MG63 (cell line): ENCODE results near the gene SLC22A12. TPM values are rescaled to one million over a fixed set of nuclear protein-coding genes. Genes with fewer than 3 reads are reported as not detected.

Experiments
- DNase-seq: peaks from one replicate; pipeline ENCODE4 v3.0.0-alpha.2; 2020
- H3K27me3 ChIP-seq: fragments of 250-450 bp; sonication (Bioruptor Pico); 2 replicates; pipeline ENCODE4 v1.5.1; 2020; ENCODE audit warnings: mild to moderate bottlenecking, moderate library complexity
- H3K36me3 ChIP-seq: fragments of 250-450 bp; sonication (Bioruptor Pico); 2 replicates; pipeline ENCODE4 v1.5.1; 2020; ENCODE audit warnings: mild to moderate bottlenecking, moderate library complexity
- H3K4me3 ChIP-seq: fragments of 250-450 bp; sonication (Bioruptor Pico); 2 replicates; pipeline ENCODE4 v1.5.1; 2020; ENCODE audit warnings: mild to moderate bottlenecking, moderate library complexity
- H3K9me3 ChIP-seq: fragments of 250-450 bp; sonication (Bioruptor Pico); 2 replicates; pipeline ENCODE4 v1.5.1; 2020; ENCODE audit warnings: mild to moderate bottlenecking, moderate library complexity
- total RNA-seq: library from RNA; depleted of rRNA; stranded (reverse); fragments of >200 nt; shearing (Covaris generic); gene quantifications from 2 replicates; pipeline ENCODE4 v1.2.3, GENCODE V29; 2014; ENCODE audit warnings: low replicate concordance; rRNA removed

SLC22A12 gene
- total RNA-seq, result not detected in 2 replicates

DNA sequence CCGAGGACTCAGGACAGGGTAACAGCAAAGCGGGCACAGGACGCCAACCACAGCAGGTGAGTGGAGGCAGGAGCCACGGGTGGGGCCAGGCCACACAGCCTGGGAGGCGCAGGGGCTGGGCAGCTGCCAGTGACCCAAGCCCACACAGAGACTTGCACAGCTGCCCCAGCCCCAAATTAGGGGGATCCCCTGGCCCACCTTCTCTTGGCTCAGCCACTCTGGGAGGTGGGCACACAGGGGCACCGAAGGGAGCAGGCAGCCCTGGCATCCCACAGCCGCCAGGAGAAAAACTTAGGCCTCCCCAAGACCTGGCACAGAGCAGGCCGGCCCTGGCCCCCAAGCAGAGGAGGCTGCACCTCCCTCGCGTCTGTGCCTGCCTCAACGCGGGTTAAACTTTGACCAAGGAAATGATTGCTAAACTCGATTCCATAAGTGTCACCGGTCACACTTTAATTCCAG is at the start of gene SLC22A12:
SLC22A12 (plus strand) TSS at position 458 of the 459 bp plus-strand sequence. CDS start 337 bp downstream, outside the sequence.
- no peak within 1 kb of the TSS for H3K4me3 ChIP-seq
- no peak for DNase-seq
- no peaks in the 10 kb centered on the region for H3K36me3 ChIP-seq
- H3K9me3 ChIP-seq, result peaks cover 12% of the 10 kb centered on the region
- H3K27me3 ChIP-seq, result no peaks in the 10 kb centered on the region

DNA sequence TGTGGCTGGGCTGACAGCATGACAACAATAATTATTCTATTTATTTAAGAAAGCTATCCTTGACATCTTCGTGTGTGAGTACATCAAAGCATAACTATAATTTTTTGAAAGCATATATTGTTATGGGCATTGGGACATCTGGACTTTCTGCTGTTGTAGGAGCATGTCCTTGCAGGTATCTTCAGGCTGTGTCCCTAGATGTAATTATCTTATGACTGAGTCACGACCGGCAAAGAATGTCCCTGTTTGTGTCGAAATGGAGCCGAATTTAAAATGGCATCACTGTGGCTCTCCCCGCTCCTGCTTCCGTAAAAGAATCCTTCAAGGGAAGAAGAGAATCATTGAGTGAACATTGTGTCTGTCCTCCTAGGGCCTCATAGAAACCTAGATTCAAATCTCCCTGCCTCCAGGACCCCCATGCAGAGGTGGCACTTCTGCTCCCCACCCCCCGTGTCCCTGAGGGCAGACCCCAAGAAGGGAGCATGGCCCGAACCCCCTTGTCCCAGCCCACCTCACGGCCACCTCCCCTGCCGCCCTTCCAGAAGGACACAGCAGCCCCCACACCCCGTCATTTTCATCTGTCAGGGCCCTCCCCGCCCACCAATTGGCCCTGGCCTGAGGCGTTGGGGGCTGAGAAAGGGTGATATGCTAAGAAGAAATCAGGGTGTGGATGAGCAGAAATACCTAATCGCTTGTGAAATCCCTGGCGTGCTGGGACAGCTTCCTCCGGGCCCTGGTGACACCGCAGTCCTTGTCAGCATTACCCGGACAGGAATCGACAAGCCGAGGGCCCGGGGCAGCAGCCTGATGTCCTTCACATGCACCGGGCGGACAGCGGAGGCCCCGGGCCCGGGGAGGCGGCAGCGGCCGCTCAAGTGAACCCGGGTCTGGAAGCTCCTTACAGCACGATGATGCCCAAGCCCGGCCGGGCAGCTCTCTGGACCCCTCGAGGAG is 48.6 kb upstream of the SLC22A12 start:
- no peaks in the 10 kb centered on the region for H3K9me3 ChIP-seq
- no peak overlapping the region for H3K4me3 ChIP-seq
- H3K27me3 ChIP-seq, result no peaks in the 10 kb centered on the region
- no peak for DNase-seq
- no peaks in the 10 kb centered on the region for H3K36me3 ChIP-seq

DNA sequence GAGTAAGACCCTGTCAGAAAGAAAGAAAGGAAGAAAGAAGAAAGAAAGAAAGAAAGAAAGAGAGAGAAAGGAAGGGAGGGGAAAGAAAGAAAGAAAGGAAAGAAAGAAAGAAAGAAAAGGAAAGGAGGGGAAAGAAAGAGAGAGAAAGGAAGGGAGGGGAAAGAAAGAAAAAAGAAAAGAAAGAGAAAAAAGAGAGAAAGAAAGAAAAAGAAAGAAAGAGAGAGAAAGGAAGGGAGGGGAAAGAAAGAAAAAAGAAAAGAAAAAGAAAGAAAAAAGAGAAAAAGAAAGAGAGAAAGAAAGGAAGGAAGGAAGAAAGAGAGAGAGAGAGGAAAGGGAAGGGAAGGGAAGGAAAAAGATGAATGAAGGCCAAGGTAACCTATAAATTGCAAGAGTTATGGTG is 47.2 kb upstream of the SLC22A12 start:
- Histone ChIP-seq H3K36me3 (no peaks in the 10 kb centered on the region), H3K4me3 (no peak overlapping the region), H3K9me3 (no peaks in the 10 kb centered on the region), H3K27me3 (no peaks in the 10 kb centered on the region)
- no peak for DNase-seq

GRCh38 chr11:64544616-64545296 is 46.3 kb upstream of the SLC22A12 start:
- H3K36me3 ChIP-seq, result no peaks in the 10 kb centered on the region
- no peak for DNase-seq
- no peaks in the 10 kb centered on the region for H3K27me3 ChIP-seq
- H3K9me3 ChIP-seq, result no peaks in the 10 kb centered on the region
- no peak overlapping the region for H3K4me3 ChIP-seq

DNA sequence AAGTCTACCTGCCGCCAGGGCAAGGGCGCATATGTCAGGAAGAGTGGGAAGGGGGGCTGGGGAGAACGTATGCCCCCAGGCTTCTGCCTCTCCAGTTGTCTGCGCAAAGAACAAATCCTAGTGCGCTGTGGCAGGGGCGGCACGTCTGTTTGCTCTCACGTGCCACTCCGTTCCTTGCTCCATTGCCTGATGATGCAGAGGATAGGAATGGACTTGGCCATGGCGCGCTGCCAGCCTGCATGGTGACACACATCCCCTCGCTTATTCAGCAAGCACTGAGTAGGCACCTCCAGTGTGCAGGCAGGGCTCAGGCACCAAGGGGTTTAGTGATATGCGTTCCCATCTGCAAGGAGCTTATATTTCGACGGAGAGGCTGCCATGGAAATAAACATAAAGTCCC is 45.4 kb upstream of the SLC22A12 start:
- Histone ChIP-seq H3K9me3 (no peaks in the 10 kb centered on the region), H3K36me3 (no peaks in the 10 kb centered on the region), H3K27me3 (no peaks in the 10 kb centered on the region), H3K4me3 (no peak overlapping the region)
- DNase-seq, result peak; percentile 67

DNA sequence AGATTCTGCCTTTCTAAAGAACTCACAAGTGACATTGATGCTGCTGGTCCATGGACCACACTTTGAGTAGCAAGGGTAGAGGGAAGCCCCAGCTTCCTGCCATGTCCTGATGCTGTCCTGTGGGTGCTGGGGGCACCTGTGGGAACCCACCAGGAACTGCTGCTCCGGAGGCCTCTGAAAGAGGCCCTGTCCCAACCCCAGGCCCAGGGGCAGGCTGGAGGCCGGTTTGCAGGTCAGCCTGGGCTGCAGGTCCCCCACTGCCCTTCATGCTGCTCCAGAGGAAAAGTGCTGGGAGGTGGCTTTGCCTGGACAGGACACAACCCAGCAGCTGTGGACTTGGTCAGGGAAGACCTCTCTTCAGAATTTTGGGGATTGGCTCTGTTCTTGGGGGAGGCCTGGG is 44.8 kb upstream of the SLC22A12 start:
- H3K4me3 ChIP-seq, result no peak overlapping the region

DNA sequence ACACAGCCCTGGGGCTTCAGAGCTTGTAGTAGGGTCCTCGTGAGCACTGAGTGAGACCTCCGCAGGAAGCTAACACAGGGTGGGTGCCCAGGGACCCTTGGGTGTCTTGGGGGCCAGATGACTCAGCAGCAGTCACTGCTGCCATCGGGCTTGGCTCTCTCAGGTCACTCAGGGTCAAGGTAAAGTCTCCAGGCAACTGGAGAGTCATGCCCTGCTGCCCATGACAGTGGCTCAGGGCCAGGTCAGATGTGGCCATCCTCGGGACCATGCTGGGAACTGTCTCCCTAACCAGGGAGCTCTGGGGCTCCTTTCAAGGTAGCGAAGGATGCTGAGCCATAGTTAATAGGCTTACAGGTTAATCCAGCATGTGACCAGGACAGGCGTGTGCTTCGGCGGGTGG is 44.4 kb upstream of the SLC22A12 start:
- no peaks in the 10 kb centered on the region for H3K9me3 ChIP-seq
- no peaks in the 10 kb centered on the region for H3K36me3 ChIP-seq
- DNase-seq, result no peak
- no peak overlapping the region for H3K4me3 ChIP-seq
- H3K27me3 ChIP-seq, result no peaks in the 10 kb centered on the region

More for the DNA sequence above, 44.8 kb upstream of the SLC22A12 start:
- no peaks in the 10 kb centered on the region for H3K27me3 ChIP-seq
- H3K9me3 ChIP-seq, result no peaks in the 10 kb centered on the region
- no peak for DNase-seq
- no peaks in the 10 kb centered on the region for H3K36me3 ChIP-seq

GRCh38 chr11:64549969-64550368 is 41.1 kb upstream of the SLC22A12 start:
- DNase-seq, result no peak
- H3K4me3 ChIP-seq, result no peak overlapping the region
- no peaks in the 10 kb centered on the region for H3K36me3 ChIP-seq
- H3K9me3 ChIP-seq, result no peaks in the 10 kb centered on the region
- H3K27me3 ChIP-seq, result no peaks in the 10 kb centered on the region

DNA sequence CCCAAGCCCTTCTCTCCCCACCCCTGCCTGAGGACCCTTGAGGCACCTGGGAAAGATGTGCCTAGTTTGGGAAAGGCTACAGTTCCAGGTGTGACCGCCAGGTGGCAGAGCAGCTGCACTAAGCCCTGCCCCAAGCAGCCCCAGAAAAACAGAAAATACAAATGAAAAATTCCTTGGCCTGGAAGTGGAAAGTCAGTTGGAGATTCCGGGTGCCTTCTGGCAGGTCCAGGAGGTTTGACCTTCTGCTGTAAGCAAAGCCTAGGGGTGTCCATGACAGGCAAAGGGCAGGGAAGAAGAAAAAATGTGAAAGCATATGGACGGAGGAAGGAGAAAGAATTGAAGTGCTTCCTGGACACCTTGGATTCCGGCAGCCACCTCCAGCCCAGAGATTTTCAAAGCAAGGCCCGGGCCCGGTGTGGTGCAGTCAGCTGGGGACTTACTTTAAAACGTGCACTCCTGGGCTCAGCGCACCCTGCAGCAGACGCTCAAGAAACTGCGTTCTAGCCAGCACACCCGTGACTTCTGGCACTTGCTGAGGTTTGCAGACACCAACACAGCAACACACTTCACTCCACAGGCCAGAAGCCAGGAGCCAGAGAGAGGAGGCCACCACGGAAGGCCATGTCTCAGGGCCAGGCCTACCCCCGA is 37.3 kb upstream of the SLC22A12 start:
- H3K27me3 ChIP-seq, result no peaks in the 10 kb centered on the region
- DNase-seq, result peak; percentile 28
- H3K9me3 ChIP-seq, result no peaks in the 10 kb centered on the region
- H3K36me3 ChIP-seq, result no peaks in the 10 kb centered on the region
- H3K4me3 ChIP-seq, result no peak overlapping the region

- Histone ChIP-seq H3K4me3 (no peak overlapping the region), H3K9me3 (no peaks in the 10 kb centered on the region), H3K36me3 (no peaks in the 10 kb centered on the region), H3K27me3 (no peaks in the 10 kb centered on the region)
- no peak for DNase-seq
Observed at GRCh38 chr11:64556044-64556720, 34.8 kb upstream of the SLC22A12 start.

GRCh38 chr11:64556721-64557250 is 34.2 kb upstream of the SLC22A12 start:
- Histone ChIP-seq H3K9me3 (no peaks in the 10 kb centered on the region), H3K27me3 (no peaks in the 10 kb centered on the region), H3K4me3 (no peak overlapping the region), H3K36me3 (no peaks in the 10 kb centered on the region)
- DNase-seq, result no peak

DNA sequence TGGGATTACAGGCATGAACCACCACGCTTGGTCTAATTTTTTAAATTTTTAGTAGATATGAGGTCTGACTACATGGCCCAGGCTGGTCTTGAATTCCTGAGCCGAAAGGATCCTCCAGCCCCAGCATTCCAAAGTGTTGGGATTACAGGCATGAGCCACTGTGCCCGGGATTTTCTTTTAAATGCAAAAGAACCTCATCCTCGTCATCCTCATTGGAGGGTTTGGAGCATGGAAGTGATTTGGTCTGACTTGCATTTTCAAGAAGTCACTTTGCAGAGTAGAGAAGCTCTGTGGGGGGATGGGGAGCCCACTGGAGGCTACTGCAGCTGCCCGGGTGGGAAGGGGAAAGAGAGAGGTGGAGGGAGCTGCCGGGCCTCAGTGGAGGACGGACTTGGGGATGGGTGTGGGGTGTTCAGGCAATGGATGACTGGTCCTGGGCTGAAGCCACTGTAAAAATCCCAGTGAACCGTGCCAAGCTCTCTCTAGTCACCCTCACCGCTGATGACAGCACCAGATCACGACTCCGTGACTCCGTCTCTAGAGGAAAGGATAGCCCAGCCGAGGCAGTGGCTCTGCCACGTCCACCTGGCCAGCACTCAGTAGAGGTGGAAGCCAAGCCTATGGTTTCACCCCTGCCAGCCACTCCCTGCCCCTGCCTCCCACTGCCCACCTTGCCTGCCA is 32.8 kb upstream of the SLC22A12 start:
- Histone ChIP-seq H3K9me3 (no peaks in the 10 kb centered on the region), H3K27me3 (no peaks in the 10 kb centered on the region), H3K36me3 (no peaks in the 10 kb centered on the region), H3K4me3 (no peak overlapping the region)
- no peak for DNase-seq

DNA sequence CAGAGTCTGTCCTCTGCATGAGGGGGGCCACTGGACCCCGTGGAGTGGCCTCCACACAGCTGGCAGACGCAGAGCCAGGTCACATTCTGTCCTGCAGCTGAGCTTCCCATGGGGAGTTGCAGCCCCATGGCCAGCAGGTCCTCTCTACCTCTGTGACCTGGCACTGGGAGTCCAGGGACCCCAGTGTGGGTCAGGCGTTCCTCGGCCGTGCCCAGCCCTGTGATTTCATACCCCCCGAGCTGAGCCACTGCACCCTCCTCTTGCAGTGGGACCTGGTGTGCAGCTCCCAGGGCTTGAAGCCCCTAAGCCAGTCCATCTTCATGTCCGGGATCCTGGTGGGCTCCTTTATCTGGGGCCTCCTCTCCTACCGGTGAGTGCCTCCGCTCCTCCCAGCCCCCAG is 32.2 kb upstream of the SLC22A12 start:
- H3K4me3 ChIP-seq, result no peak overlapping the region
- no peaks in the 10 kb centered on the region for H3K27me3 ChIP-seq
- H3K36me3 ChIP-seq, result no peaks in the 10 kb centered on the region
- DNase-seq, result no peak
- no peaks in the 10 kb centered on the region for H3K9me3 ChIP-seq

- no peaks in the 10 kb centered on the region for H3K9me3 ChIP-seq
- DNase-seq, result no peak
- no peaks in the 10 kb centered on the region for H3K27me3 ChIP-seq
- no peak overlapping the region for H3K4me3 ChIP-seq
- no peaks in the 10 kb centered on the region for H3K36me3 ChIP-seq
Observed at GRCh38 chr11:64559351-64560138, 31.5 kb upstream of the SLC22A12 start.

DNA sequence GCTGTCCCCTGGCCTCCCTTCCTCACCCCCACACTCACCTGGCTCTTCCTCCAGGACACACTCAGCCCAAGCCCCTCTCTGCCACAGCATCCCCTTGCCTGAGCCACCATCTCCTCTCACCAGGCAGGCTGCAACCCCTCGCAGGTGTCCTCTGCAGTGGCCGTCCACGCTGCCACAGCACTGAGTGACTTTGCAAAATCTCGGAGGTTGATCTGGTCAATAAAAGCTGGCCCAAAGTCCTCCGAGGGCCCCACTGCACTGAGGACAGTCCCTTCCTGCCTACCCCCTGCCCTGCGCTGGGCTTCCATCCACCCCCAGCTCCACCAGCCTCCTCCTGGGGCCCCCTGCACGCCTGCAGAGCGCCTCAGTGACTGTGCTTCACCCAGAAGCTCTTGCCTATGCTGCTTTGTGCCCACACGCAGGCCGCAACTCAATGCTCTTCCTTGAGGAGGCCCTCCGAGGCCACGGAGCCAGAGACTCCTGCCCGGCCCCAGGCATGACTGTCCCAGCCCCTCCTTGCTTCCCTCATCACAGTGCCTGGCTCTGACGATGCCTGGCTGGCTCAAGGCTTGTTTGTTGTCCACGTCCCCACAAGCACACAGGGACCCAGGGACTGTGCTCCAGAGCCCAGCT is 30.8 kb upstream of the SLC22A12 start:
- Histone ChIP-seq H3K9me3 (no peaks in the 10 kb centered on the region), H3K4me3 (no peak overlapping the region), H3K36me3 (no peaks in the 10 kb centered on the region), H3K27me3 (no peaks in the 10 kb centered on the region)
- no peak for DNase-seq
